ENCODE data around the gene SP2.

Gene SP2

GRCh38 chr17:47889734-47890529 lies 6.1 kb upstream of the SP2 start:
- DNase-seq (ENCODE audit: low read depth), result peak; percentile 84

- DNase-seq (ENCODE audit: low read depth), result no peak
These were observed 4.4 kb upstream of the SP2 start for GRCh38 chr17:47891545-47892088.

- no peak for DNase-seq (ENCODE audit: low read depth)
These were observed 1.3 kb upstream of the SP2 start for GRCh38 chr17:47894498-47895346.

- DNase-seq (ENCODE audit: low read depth), result no peak
These were observed 635 bp upstream of the SP2 start for GRCh38 chr17:47895347-47895855.

GRCh38 chr17:47896672-47897490 lies 845 bp downstream of the SP2 start:
- no peak for DNase-seq (ENCODE audit: low read depth)

GRCh38 chr17:47897561-47897960 lies 1.5 kb downstream of the SP2 start:
- no peak for DNase-seq (ENCODE audit: low read depth)

- DNase-seq (ENCODE audit: low read depth), result no peak
These were observed 2.2 kb downstream of the SP2 start for GRCh38 chr17:47898241-47898640.

GRCh38 chr17:47899643-47900042 lies 3.6 kb downstream of the SP2 start:
- DNase-seq (ENCODE audit: low read depth), result no peak

GRCh38 chr17:47901423-47901822 lies 5.4 kb downstream of the SP2 start:
- no peak for DNase-seq (ENCODE audit: low read depth)

- DNase-seq (ENCODE audit: low read depth), result no peak
These were observed 6.2 kb downstream of the SP2 start for GRCh38 chr17:47902039-47902744.

- DNase-seq (ENCODE audit: low read depth), result no peak
These were observed 9.2 kb downstream of the SP2 start for GRCh38 chr17:47905221-47905733.

GRCh38 chr17:47906443-47906842 lies 10.4 kb downstream of the SP2 start:
- DNase-seq (ENCODE audit: low read depth), result no peak

GRCh38 chr17:47907932-47908562 lies 12.0 kb downstream of the SP2 start:
- DNase-seq (ENCODE audit: low read depth), result no peak

GRCh38 chr17:47913050-47913449 lies 17.0 kb downstream of the SP2 start:
- no peak for DNase-seq (ENCODE audit: low read depth)

- DNase-seq (ENCODE audit: low read depth), result no peak
These were observed 18.4 kb downstream of the SP2 start for GRCh38 chr17:47914306-47914948.

GRCh38 chr17:47915776-47916398 lies 19.9 kb downstream of the SP2 start:
- no peak for DNase-seq (ENCODE audit: low read depth)

- no peak for DNase-seq (ENCODE audit: low read depth)
These were observed 20.6 kb downstream of the SP2 start for GRCh38 chr17:47916489-47917208.

- no peak for DNase-seq (ENCODE audit: low read depth)
These were observed 21.5 kb downstream of the SP2 start for GRCh38 chr17:47917581-47917980.

- no peak for DNase-seq (ENCODE audit: low read depth)
These were observed 22.0 kb downstream of the SP2 start for GRCh38 chr17:47918006-47918405.

Measured in stimulated activated CD8-positive, alpha-beta memory T cell treated with anti-CD3 and anti-CD28 coated beads, Interleukin-4, amount 100 ng/mL, for 24 hours (primary cell).